ENCODE results near the gene PJVK. TPM values are rescaled to one million over a fixed set of nuclear protein-coding genes. Genes with fewer than 3 reads are reported as not detected.
"Not testable (repeated sequence)": the region's sequence is repeated elsewhere in the genome, so short reads cannot be mapped to it uniquely, and the experiment has no call there.

PJVK gene
- total RNA-seq, 1 experiment from 2014 or later, result 2.6 TPM

DNA sequence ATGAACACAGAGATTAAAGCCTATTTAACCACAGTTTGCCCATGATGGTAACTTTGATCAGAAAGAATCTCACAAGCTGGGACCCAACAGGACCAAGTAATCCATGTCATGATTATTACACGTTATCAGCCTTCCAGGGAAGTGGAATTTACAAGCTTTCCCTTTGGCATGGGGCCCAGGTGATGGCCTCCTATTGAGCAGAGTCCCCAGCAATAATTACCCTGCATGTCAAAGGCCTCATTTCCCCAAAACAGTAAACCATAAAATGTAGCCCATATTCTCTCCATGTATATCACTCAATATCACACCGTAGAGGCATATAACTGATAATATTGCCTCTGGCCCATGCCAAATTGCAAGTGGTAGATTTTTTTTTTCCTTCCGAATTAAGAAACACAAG, 39.1 kb upstream of the PJVK start:
- no peaks in the 10 kb centered on the region for H4K20me1 ChIP-seq (ENCODE audit: insufficient read depth)
- TF ChIP-seq EZH2phosphoT487 (IDR thresholded peaks at IDR 0.05; ENCODE audit: borderline replicate concordance) (no peak), SIN3A (IDR thresholded peaks at IDR 0.05; ENCODE audit: low read depth) (no peak), RAD21 (IDR thresholded peaks at IDR 0.05; ENCODE audit: low read depth) (no peak), CBX3 (IDR thresholded peaks at IDR 0.05; ENCODE audit: low read depth) (no peak), POLR2A (IDR thresholded peaks at IDR 0.05; ENCODE audit: borderline replicate concordance, extremely low read depth, insufficient read depth, insufficient read length) (no peak), POLR2AphosphoS5 (IDR thresholded peaks at IDR 0.05; ENCODE audit: low read depth, low read length) (no peak), JUND (IDR thresholded peaks at IDR 0.05) (no peak), EGR1 (IDR thresholded peaks at IDR 0.05; ENCODE audit: low read depth) (no peak), FOSL1 (IDR thresholded peaks at IDR 0.05; ENCODE audit: low read depth) (no peak)
- TF ChIP-seq, protein P1, sequence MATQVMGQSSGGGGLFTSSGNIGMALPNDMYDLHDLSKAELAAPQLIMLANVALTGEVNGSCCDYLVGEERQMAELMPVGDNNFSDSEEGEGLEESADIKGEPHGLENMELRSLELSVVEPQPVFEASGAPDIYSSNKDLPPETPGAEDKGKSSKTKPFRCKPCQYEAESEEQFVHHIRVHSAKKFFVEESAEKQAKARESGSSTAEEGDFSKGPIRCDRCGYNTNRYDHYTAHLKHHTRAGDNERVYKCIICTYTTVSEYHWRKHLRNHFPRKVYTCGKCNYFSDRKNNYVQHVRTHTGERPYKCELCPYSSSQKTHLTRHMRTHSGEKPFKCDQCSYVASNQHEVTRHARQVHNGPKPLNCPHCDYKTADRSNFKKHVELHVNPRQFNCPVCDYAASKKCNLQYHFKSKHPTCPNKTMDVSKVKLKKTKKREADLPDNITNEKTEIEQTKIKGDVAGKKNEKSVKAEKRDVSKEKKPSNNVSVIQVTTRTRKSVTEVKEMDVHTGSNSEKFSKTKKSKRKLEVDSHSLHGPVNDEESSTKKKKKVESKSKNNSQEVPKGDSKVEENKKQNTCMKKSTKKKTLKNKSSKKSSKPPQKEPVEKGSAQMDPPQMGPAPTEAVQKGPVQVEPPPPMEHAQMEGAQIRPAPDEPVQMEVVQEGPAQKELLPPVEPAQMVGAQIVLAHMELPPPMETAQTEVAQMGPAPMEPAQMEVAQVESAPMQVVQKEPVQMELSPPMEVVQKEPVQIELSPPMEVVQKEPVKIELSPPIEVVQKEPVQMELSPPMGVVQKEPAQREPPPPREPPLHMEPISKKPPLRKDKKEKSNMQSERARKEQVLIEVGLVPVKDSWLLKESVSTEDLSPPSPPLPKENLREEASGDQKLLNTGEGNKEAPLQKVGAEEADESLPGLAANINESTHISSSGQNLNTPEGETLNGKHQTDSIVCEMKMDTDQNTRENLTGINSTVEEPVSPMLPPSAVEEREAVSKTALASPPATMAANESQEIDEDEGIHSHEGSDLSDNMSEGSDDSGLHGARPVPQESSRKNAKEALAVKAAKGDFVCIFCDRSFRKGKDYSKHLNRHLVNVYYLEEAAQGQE (IDR thresholded peaks at IDR 0.05; ENCODE audit: low read depth), result no peak
- TF ChIP-seq, protein P2, sequence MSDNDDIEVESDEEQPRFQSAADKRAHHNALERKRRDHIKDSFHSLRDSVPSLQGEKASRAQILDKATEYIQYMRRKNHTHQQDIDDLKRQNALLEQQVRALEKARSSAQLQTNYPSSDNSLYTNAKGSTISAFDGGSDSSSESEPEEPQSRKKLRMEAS (IDR thresholded peaks at IDR 0.05), result no peak
- no peak overlapping the region; the same call in 1 of the 2 replicates for H3K4me2 ChIP-seq (ENCODE audit: low read length)
- H3K9ac ChIP-seq (ENCODE audit: low read length), result no peak overlapping the region
- CTCF ChIA-PET, result interaction anchor here (2.2 kb wide), 1 partner anchor 288 kb away, joined by 5 read pairs; no protein-coding TSS in a partner anchor
- POLR2A ChIA-PET, result interaction anchor here (1.1 kb wide), 1 partner anchor 300 kb away, joined by 3 read pairs; the partner anchor contains the start of gene RBM45
- no peaks in the 10 kb centered on the region for H3K9me2 ChIP-seq (ENCODE audit: insufficient read depth)
- no peak overlapping the region for H3K4me3 ChIP-seq (replicated peaks in 1 of 2; ENCODE audit: low read depth in 1 of 2, low read length in 2 of 2)
- H3K36me3 ChIP-seq (ENCODE audit: control insufficient read depth in 1 of 2, insufficient read depth in 2 of 2, low read length in 2 of 2), result no peaks in the 10 kb centered on the region
- intact Hi-C loops (cut with micrococcal nuclease), result loop anchor here (5.0 to 10.0 kb wide), 4 partner anchors 105 to 507 kb away; no protein-coding TSS in a partner anchor
- no TSS peak for BruUV-seq (replicated peaks)
- no peaks in the 10 kb centered on the region for H3K9me3 ChIP-seq (ENCODE audit: control insufficient read depth in 1 of 2, insufficient read depth in 1 of 2, low read depth in 1 of 2, low read length in 2 of 2)
- peaks cover 12 to 17% of the 10 kb centered on the region in 2 experiments; a peak in 3 of 4 replicates for H3K4me1 ChIP-seq (ENCODE audit: control insufficient read depth in 1 of 2, insufficient read depth in 2 of 2, low read length in 2 of 2)
- H3K27ac ChIP-seq (ENCODE audit: low read depth, low read length), result no peak overlapping the region
- H2AFZ ChIP-seq (ENCODE audit: low read depth, low read length, poor library complexity, severe bottlenecking), result no peak overlapping the region
- no peak for ATAC-seq
- H3K27me3 ChIP-seq (ENCODE audit: insufficient read depth, low read length), result no peaks in the 10 kb centered on the region
- RAD21 ChIA-PET (ENCODE audit: low non-redundant PET in 1 of 2, low total read pairs in 2 of 2, uncharacterized antibody in 2 of 2, unreplicated experiment in 2 of 2), result no interaction called here
- DNase-seq (ENCODE audit: low read depth, low spot score), result no peak
- no peaks in the 10 kb centered on the region for H3K79me2 ChIP-seq (ENCODE audit: insufficient read depth, low read length)

DNA sequence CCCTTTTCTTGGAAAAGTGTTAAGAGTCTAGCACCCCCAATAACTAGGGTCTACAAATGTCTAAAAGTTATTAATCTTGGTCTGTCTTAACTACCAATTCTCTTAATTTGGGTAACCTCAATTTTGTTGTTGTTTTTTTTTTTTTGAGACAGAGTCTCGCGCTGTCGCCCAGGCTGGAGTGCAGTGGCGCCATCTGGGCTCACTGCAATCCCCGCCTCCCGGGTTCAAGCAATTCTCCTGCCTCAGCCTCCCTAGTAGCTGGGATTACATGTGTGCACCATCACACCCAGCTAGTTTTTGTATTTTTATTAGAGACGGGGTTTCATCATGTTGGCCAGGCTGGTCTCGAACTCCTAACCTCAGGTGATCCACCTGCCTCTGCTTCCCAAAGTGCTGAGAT, 38.7 kb upstream of the PJVK start:
- ATAC-seq; H3K27me3 ChIP-seq (ENCODE audit: insufficient read depth, low read length); DNase-seq (ENCODE audit: low read depth, low spot score); H3K36me3 ChIP-seq (ENCODE audit: control insufficient read depth in 1 of 2, insufficient read depth in 2 of 2, low read length in 2 of 2); H4K20me1 ChIP-seq (ENCODE audit: insufficient read depth); H3K9me2 ChIP-seq (ENCODE audit: insufficient read depth); BruUV-seq (replicated peaks); H3K9me3 ChIP-seq (ENCODE audit: control insufficient read depth in 1 of 2, insufficient read depth in 1 of 2, low read depth in 1 of 2, low read length in 2 of 2); H3K79me2 ChIP-seq (ENCODE audit: insufficient read depth, low read length); RAD21 ChIA-PET (ENCODE audit: low non-redundant PET in 1 of 2, low total read pairs in 2 of 2, uncharacterized antibody in 2 of 2, unreplicated experiment in 2 of 2); H3K27ac ChIP-seq (ENCODE audit: low read depth, low read length): not testable (repeated sequence)
- Histone ChIP-seq H3K4me3 (replicated peaks in 1 of 2; ENCODE audit: low read depth in 1 of 2, low read length in 2 of 2) (peak overlapping the region; percentile 68 to 79; a peak in 3 of 4 replicates), H3K9ac (ENCODE audit: low read length) (0 out of 2 replicates have a peak overlapping the region, but pooled peaks have one; percentile 75), H3K4me1 (ENCODE audit: control insufficient read depth in 1 of 2, insufficient read depth in 2 of 2, low read length in 2 of 2) (peaks cover 12 to 17% of the 10 kb centered on the region in 2 experiments; a peak in 3 of 4 replicates), H3K4me2 (ENCODE audit: low read length) (peak overlapping the region; percentile 86), H2AFZ (ENCODE audit: low read depth, low read length, poor library complexity, severe bottlenecking) (peak overlapping the region; percentile 92)
- intact Hi-C loops (cut with micrococcal nuclease), result loop anchor here (5.0 to 10.0 kb wide), 4 partner anchors 105 to 508 kb away; no protein-coding TSS in a partner anchor
- ChIA-PET POLR2A (interaction anchor here (1.1 kb wide), 1 partner anchor 300 kb away, joined by 3 read pairs; the partner anchor contains the start of gene RBM45), CTCF (interaction anchor here (1.5 to 2.2 kb wide), 3 partner anchors 15 to 288 kb away, joined by 3 to 5 read pairs (median 4); no protein-coding TSS in a partner anchor)
